NCI-H1105 (cell line): ENCODE measurements around the gene NT5M.
A peak's percentile ranks its signal among the peaks of the same experiment; 100 is the strongest.

Source experiments
- DNase-seq: peaks from one replicate; lab custom pipeline; 2025; lab: John Stamatoyannopoulos, UW

Gene NT5M

GRCh38 chr17:17355426-17355825 is 52.3 kb downstream of the NT5M start:
- no peak for DNase-seq

GRCh38 chr17:17356149-17356930 is 53.2 kb downstream of the NT5M start:
- DNase-seq, result peak; percentile 76

GRCh38 chr17:17356931-17357270 is 53.7 kb downstream of the NT5M start:
- no peak for DNase-seq

- no peak for DNase-seq
These were observed 55.0 kb downstream of the NT5M start for GRCh38 chr17:17358060-17358751.

- DNase-seq, result no peak
These were observed 55.7 kb downstream of the NT5M start for GRCh38 chr17:17358866-17359265.

GRCh38 chr17:17359271-17359670 is 56.1 kb downstream of the NT5M start:
- DNase-seq, result no peak

- DNase-seq, result no peak
These were observed 57.0 kb downstream of the NT5M start for GRCh38 chr17:17360087-17360730.

GRCh38 chr17:17361543-17361866 is 58.3 kb downstream of the NT5M start:
- DNase-seq, result no peak

GRCh38 chr17:17361867-17362539 is 58.8 kb downstream of the NT5M start:
- DNase-seq, result no peak

GRCh38 chr17:17362540-17362930 is 59.4 kb downstream of the NT5M start:
- no peak for DNase-seq

GRCh38 chr17:17363638-17364337 is 60.6 kb downstream of the NT5M start:
- no peak for DNase-seq

- no peak for DNase-seq
These were observed 61.1 kb downstream of the NT5M start for GRCh38 chr17:17364338-17364667.

GRCh38 chr17:17365476-17366110 is 62.4 kb downstream of the NT5M start:
- DNase-seq, result no peak

GRCh38 chr17:17366235-17366634 is 63.1 kb downstream of the NT5M start:
- no peak for DNase-seq

- DNase-seq, result no peak
These were observed 64.0 kb downstream of the NT5M start for GRCh38 chr17:17366941-17367875.

GRCh38 chr17:17367931-17368330 is 64.8 kb downstream of the NT5M start:
- no peak for DNase-seq

- DNase-seq, result no peak
These were observed 67.5 kb downstream of the NT5M start for GRCh38 chr17:17370711-17371110.

- no peak for DNase-seq
These were observed 69.8 kb downstream of the NT5M start for GRCh38 chr17:17372856-17373520.

- DNase-seq, result no peak
These were observed 72.7 kb downstream of the NT5M start for GRCh38 chr17:17375841-17376240.

GRCh38 chr17:17376362-17376761 is 73.2 kb downstream of the NT5M start:
- DNase-seq, result no peak
